Heart left ventricle (tissue), 16 donors: ENCODE measurements around the gene TSKU. TPM values are rescaled to one million over a fixed set of nuclear protein-coding genes. Genes with fewer than 3 reads are reported as not detected.

Experiments
- ATAC-seq, 4 donors: fragments of 200-7000 bp; cut with Tn5 transposase; one replicate each; pipeline ENCODE4 v1.9.1; 2020 to 2022; ENCODE audit warnings: moderate library complexity in 4 of 4, mild to moderate bottlenecking in 3 of 4, moderate number of reproducible peaks in 1 of 4
- DNase-seq, 5 donors: peaks; one replicate each; pipeline ENCODE4 v3.0.0-alpha.2; 2020
- H3K27ac ChIP-seq, 12 donors: fragments of 200-600 bp; sonication (generic) in 4 of 12; one replicate each; pipeline versions ENCODE4 v1.5.0 to v1.8.0; 2016 to 2022; ENCODE audit warnings: mild to moderate bottlenecking in 2 of 12
- H3K27me3 ChIP-seq, 9 donors: fragments of 200-600 bp; sonication (generic) in 2 of 9; one replicate each; pipeline versions ENCODE4 v1.5.1 to v1.8.0; 2016 to 2022; ENCODE audit warnings: mild to moderate bottlenecking in 3 of 9
- H3K36me3 ChIP-seq, 9 donors: fragments of 200-600 bp; sonication (generic) in 2 of 9; one replicate each; pipeline versions ENCODE4 v1.5.0 to v1.8.0; 2018 to 2022; ENCODE audit warnings: mild to moderate bottlenecking in 2 of 9
- H3K4me1 ChIP-seq, 12 donors: fragments of 200-600 bp; sonication (generic) in 4 of 12; one replicate each; pipeline versions ENCODE4 v1.5.0 to v1.8.0; 2016 to 2022; ENCODE audit warnings: mild to moderate bottlenecking in 3 of 12
- H3K4me3 ChIP-seq, 12 donors: fragments of 200-600 bp; sonication (generic) in 4 of 12; one replicate each; pipeline versions ENCODE4 v1.5.0 to v1.8.0; 2017 to 2022; ENCODE audit warnings: mild to moderate bottlenecking in 9 of 12, moderate library complexity in 4 of 12
- H3K9me3 ChIP-seq, 12 donors: fragments of 200-600 bp; sonication (generic) in 4 of 12; one replicate each; pipeline versions ENCODE4 v1.5.0 to v1.8.0; 2016 to 2022; ENCODE audit warnings: mild to moderate bottlenecking in 1 of 12
- POLR2A ChIP-seq, 2 donors: fragments of 450-650 bp; IDR thresholded peaks; one replicate each; pipeline ENCODE4 v1.6.1; 2017; ENCODE audit warnings: antibody characterized with exemption in 2 of 2, mild to moderate bottlenecking in 2 of 2, moderate library complexity in 2 of 2
- WGBS, 4 donors: extraction: QIAGEN DNeasy Blood & Tissue Kit in 2 of 4; methylation state at CpG; one replicate each; pipeline versions ENCODE4 v1.1.5 to v1.1.7; 2013 to 2018; 5-methylcytosine and 5-hydroxymethylcytosine counted together
- intact Hi-C, 10 donors: fragments of 100-400 bp; cut with DNase I; formaldehyde crosslinking; loops; one replicate each; pipeline versions ENCODE4 v1.11.1 to v1.14.2; 2022
- polyA plus RNA-seq, 2 donors: library from polyadenylated mRNA; stranded (reverse); fragments of 200-250 nt; gene quantifications; one replicate each; pipeline ENCODE4 v1.2.3, GENCODE V29; 2013
- total RNA-seq, 9 donors: library from RNA; depleted of rRNA in 2 of 9; stranded (reverse); fragments of >200 nt in 2 of 9; fragmentation: NEBNext Ultra II Directional in 3 of 9; extraction: Animal tissue kit (Norgen Biotek cat#: 25700) in 3 of 9; gene quantifications; one replicate each; pipeline versions ENCODE4 v1.1.0 to v1.2.4, GENCODE V29; 2016 to 2023
- TF ChIP-seq, protein P1 (sequence below), 12 donors: fragments of 200-600 bp; sonication (generic) in 4 of 12; IDR thresholded peaks; one replicate each; pipeline versions ENCODE4 v1.5.0 to v1.8.0; 2018 to 2022; ENCODE audit warnings: antibody characterized with exemption in 12 of 12, mild to moderate bottlenecking in 5 of 12
- donor health status: ischemic (EF 13 %, LVEDD 7.1; RV severe dilation, severe dysfunction).
- donor health status: healthy with polysubstance abuse.
- donor health status: DM: no; HTN: yes; CAD: no.
- donor health status: DM: no; HTN: no; CAD: no.
- donor health status: ischemic (EF 25% LVEDD 6.9; RV normal size, moderate dysfunction).
- donor health status: ischemic (EF 25% LVEDD 5.7; RV mildly dilated, moderate dysfunction).
- donor health status: healthy.
- donor health status: DM: yes; HTN: yes; CAD: no.
- donor health status: ischemic (EF 35%, LVEDD 5.7; RV mildly dilated, moderate dysfunction).
- donor health status: nonischemic (EF 11% LVEDD 7.7; RV severe dilation, severe dysfunction).
- donor health status: DM: yes; HTN: yes; CAD: no.
- donor health status: PGD.
- donor health status: ischemic (EF 29% LVEDD 5.4; RV normal size, mild dysfunction).
- donor health status: nonischemic (EF 23%, LVEDD 6.1; RV moderate dilation, normal function).

Gene TSKU
- total and polyA plus RNA-seq, 11 donors = 4.5 to 39.8 (median 11.2) TPM

DNA sequence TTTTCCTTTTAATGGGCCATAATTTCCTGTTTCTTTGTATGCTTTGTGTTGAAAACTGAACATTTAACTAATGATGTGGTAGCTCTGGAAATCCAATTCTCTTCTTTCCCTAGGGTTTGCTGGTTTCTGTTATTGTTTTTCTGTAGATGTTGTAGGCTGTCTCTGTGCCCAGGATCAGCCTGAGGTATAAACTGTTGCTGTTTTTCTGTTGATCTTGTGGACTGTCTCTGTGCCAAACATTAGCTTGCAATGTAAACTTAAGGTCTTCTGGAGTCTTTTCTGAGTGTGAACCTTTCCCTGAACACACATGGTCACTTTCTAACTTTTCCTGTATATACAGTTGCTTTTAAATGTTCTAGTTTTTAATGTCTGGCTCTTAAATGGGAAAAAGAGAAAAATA lies 5.9 kb upstream of the TSKU start:
- no peak overlapping the region for H3K27ac ChIP-seq
- H3K36me3 ChIP-seq = no peaks in the 10 kb centered on the region
- peaks cover 0 to 40% (median 28%) of the 10 kb centered on the region in 12 donors for H3K4me1 ChIP-seq
- no peak overlapping the region for H3K4me3 ChIP-seq
- DNase-seq = no peak
- H3K27me3 ChIP-seq = no peaks in the 10 kb centered on the region
- ATAC-seq = no peak
- intact Hi-C loops = no loop called here
- no peak for TF ChIP-seq POLR2A (IDR thresholded peaks at IDR 0.05)
- TF ChIP-seq, protein P1, sequence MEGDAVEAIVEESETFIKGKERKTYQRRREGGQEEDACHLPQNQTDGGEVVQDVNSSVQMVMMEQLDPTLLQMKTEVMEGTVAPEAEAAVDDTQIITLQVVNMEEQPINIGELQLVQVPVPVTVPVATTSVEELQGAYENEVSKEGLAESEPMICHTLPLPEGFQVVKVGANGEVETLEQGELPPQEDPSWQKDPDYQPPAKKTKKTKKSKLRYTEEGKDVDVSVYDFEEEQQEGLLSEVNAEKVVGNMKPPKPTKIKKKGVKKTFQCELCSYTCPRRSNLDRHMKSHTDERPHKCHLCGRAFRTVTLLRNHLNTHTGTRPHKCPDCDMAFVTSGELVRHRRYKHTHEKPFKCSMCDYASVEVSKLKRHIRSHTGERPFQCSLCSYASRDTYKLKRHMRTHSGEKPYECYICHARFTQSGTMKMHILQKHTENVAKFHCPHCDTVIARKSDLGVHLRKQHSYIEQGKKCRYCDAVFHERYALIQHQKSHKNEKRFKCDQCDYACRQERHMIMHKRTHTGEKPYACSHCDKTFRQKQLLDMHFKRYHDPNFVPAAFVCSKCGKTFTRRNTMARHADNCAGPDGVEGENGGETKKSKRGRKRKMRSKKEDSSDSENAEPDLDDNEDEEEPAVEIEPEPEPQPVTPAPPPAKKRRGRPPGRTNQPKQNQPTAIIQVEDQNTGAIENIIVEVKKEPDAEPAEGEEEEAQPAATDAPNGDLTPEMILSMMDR (IDR thresholded peaks at IDR 0.05) = no peak
- peaks cover 0 to 26% (median 10%) of the 10 kb centered on the region in 12 donors for H3K9me3 ChIP-seq

DNA sequence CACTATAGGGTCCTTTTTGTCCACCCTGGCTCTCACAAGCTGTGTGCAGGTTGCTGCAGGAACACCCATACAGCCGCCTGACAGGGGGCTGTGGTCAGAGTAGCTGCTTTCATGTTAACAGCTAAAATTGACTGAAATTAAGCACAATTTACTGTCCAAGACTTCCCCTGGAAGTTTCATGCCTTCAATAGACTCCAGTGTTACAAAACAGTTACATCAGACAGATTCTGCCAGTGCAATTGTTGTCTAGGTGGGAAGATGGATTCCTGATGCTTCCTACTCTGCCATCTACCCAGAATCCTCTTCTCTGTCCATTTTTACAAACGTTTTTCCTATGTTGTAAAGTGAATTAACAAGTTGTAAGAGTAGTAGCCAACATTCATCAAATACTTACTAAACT lies 5.3 kb upstream of the TSKU start:
- WGBS, 4 donors = 64 to 73% (median 68%) methylated on average over 2 of the region's 2 CpGs
- no peak for ATAC-seq
- H3K36me3 ChIP-seq = no peaks in the 10 kb centered on the region
- TF ChIP-seq, protein P1 (IDR thresholded peaks at IDR 0.05) = no peak
- no peak for TF ChIP-seq POLR2A (IDR thresholded peaks at IDR 0.05)
- H3K27ac ChIP-seq = no peak overlapping the region
- no peaks in the 10 kb centered on the region for H3K27me3 ChIP-seq
- peaks cover 0 to 26% (median 10%) of the 10 kb centered on the region in 12 donors for H3K9me3 ChIP-seq
- intact Hi-C loops = no loop called here
- no peak overlapping the region for H3K4me3 ChIP-seq
- DNase-seq = peak in 1 of 5 donors; percentile 0
- H3K4me1 ChIP-seq = peaks cover 0 to 39% (median 25%) of the 10 kb centered on the region in 12 donors

DNA sequence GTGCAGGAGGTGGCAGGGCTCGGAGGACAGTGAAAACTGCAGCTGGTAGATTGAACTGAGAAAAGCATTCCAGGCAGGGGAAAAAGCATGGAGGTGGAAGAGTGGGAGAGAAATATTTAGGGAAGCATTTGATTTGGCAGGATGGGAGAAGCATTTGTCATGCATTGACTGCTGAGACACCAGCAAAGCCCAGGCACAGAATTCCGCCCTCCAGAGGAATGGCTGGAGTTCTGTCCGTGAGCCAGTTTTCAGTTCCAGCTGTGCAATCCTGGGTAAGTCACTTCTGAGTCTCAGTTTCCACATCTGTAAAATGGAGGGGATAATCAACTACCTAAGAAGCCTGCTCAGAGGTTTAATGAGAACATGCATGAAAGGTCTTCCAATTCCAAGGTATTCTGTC lies 4.3 kb upstream of the TSKU start:
- Histone ChIP-seq H3K36me3 (no peaks in the 10 kb centered on the region), H3K27ac (no peak overlapping the region), H3K9me3 (peaks cover 0 to 26% (median 10%) of the 10 kb centered on the region in 12 donors), H3K27me3 (peaks cover 0 to 9% (median 0%) of the 10 kb centered on the region in 9 donors), H3K4me1 (peaks cover 0 to 37% (median 19%) of the 10 kb centered on the region in 12 donors), H3K4me3 (no peak overlapping the region)
- intact Hi-C loops = no loop called here
- WGBS, 4 donors = 70 to 92% (median 87%) methylated on average over 3 of the region's 3 CpGs
- DNase-seq (peak in 1 of 5 donors; percentile 8), ATAC-seq (no peak)
- TF ChIP-seq, protein P1 (IDR thresholded peaks at IDR 0.05) = no peak
- no peak for TF ChIP-seq POLR2A (IDR thresholded peaks at IDR 0.05)

DNA sequence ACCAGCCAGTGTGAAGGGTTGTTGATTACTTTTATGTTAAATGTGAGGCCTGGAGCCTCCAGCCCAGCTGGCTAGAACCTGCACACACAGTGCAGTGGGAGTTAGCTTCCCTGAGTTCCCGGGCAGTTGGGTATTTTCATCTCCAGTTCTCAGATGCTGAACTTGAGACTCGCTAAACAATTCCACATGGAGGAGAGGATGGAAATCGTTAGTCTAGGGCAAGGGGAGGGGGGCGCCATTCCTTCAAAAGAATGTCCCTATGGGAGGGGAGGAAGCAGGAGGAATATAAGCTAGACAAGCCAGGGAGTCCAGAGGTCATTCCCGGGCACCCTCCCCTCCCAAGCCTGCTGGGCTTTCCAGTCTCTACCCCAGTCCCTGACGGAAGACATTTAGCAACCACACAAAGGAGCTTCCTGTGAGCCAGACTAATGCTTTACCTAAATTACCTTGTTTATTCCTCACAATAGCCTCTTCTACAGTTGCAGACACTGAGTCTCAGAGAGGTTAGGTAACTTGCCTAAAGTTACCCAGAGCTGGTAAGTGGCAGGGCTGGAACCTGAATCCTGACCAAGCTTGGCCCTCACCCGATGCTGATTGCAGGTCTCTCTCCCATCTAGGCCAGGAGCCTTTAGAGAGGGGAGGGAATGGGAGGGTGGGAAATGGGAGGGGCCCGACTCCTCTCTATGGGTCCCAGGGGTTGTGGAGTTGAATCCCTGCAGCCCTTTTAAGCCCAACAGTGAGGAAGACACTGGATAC lies 1.9 kb upstream of the TSKU start:
- whole genome bisulfite sequencing, 4 donors = 43 to 55% (median 53%) methylated on average over 8 of the region's 8 CpGs
- ATAC-seq (no peak), DNase-seq (no peak)
- H3K9me3 ChIP-seq = peaks cover 0 to 16% (median 7%) of the 10 kb centered on the region in 12 donors
- peak overlapping the region in 9 of 12 donors; percentile 6 to 94 (median 82) for H3K27ac ChIP-seq
- intact Hi-C loops = loop anchor here in 2 of 10 donors (5.0 kb wide), 2 partner anchors 34 to 39 kb away; no protein-coding TSS in a partner anchor
- H3K36me3 ChIP-seq = no peaks in the 10 kb centered on the region
- H3K27me3 ChIP-seq = peaks cover 0 to 23% (median 0%) of the 10 kb centered on the region in 9 donors
- TF ChIP-seq, protein P1 (IDR thresholded peaks at IDR 0.05) = no peak
- no peak for TF ChIP-seq POLR2A (IDR thresholded peaks at IDR 0.05)
- H3K4me1 ChIP-seq = peaks cover 0 to 54% (median 20%) of the 10 kb centered on the region in 12 donors
- H3K4me3 ChIP-seq = peak overlapping the region in 1 of 12 donors; percentile 94
